ENCODE measurements around the gene OR10T2. TPM values are rescaled to one million over a fixed set of nuclear protein-coding genes. Genes with fewer than 3 reads are reported as not detected.

OR10T2 gene
- total RNA-seq, 1 donor from 2014 or later, result not detected

Other genes with a start within 250 kb of the OR10T2 start
- gene CD1D, start 218.6 kb downstream of the OR10T2 start, total RNA-seq, result not detected in 2 replicates
- 0.12 and 0.21 TPM in 2 replicates for gene CD1A, start 145.0 kb downstream of the OR10T2 start, total RNA-seq
- 0.45 and 0.65 TPM in 2 replicates for gene CD1C, start 109.5 kb downstream of the OR10T2 start, total RNA-seq
- not detected in 2 replicates for gene CD1B, start 67.9 kb downstream of the OR10T2 start, total RNA-seq
- gene CD1E, start 45.6 kb downstream of the OR10T2 start, total RNA-seq, result not detected in 2 replicates
- gene OR10K2, start 26.8 kb upstream of the OR10T2 start, total RNA-seq, result not detected in 2 replicates
- not detected in 2 replicates for gene OR10K1, start 62.4 kb upstream of the OR10T2 start, total RNA-seq
- gene OR10R2, start 72.8 kb upstream of the OR10T2 start, total RNA-seq, result not detected in 2 replicates
- gene OR6Y1, start 154.9 kb upstream of the OR10T2 start, total RNA-seq, result not detected in 2 replicates
- gene OR6P1, start 171.1 kb upstream of the OR10T2 start, total RNA-seq, result not detected in 2 replicates
- not detected in 2 replicates for gene OR10X1, start 180.4 kb upstream of the OR10T2 start, total RNA-seq
- not detected in 2 replicates for gene OR10Z1, start 205.8 kb upstream of the OR10T2 start, total RNA-seq

All from activated CD4-positive, alpha-beta T cell treated with anti-CD3 and anti-CD28 coated beads, Interleukin-2, amount 10 ng/mL, durations not matched to agents 24 days and 14 days (primary cell).